GM13976 (cell line): ENCODE data around the gene FANCI.

Source experiments
- DNase-seq: peaks from one replicate; pipeline ENCODE4 v3.0.0; 2012; ENCODE audit warnings: low spot score
- in situ Hi-C: fragments of 300-500 bp; cut with MboI; formaldehyde crosslinking; loops from one replicate; pipeline ENCODE4 v1.12.0; 2022; ENCODE audit warnings: low sequenced_read_pairs, mixed read lengths, inconsistent platforms; ENCODE audit not compliant: unreplicated experiment
- TF ChIP-seq, protein P1 (sequence below): IDR thresholded peaks from 2 replicates; pipeline ENCODE4 v1.5.1; 2012; ENCODE audit warnings: borderline replicate concordance, mild to moderate bottlenecking; ENCODE audit not compliant: insufficient read depth; ENCODE audit errors: extremely low read depth, missing control alignments, control extremely low read depth

FANCI gene

GRCh38 chr15:89365462-89366065 is 121.8 kb downstream of the FANCI start:
- in situ Hi-C loops, result no loop called here

More at GRCh38 chr15:89365462-89366065, 121.8 kb downstream of the FANCI start:
- no peak for DNase-seq
- TF ChIP-seq, protein P1, sequence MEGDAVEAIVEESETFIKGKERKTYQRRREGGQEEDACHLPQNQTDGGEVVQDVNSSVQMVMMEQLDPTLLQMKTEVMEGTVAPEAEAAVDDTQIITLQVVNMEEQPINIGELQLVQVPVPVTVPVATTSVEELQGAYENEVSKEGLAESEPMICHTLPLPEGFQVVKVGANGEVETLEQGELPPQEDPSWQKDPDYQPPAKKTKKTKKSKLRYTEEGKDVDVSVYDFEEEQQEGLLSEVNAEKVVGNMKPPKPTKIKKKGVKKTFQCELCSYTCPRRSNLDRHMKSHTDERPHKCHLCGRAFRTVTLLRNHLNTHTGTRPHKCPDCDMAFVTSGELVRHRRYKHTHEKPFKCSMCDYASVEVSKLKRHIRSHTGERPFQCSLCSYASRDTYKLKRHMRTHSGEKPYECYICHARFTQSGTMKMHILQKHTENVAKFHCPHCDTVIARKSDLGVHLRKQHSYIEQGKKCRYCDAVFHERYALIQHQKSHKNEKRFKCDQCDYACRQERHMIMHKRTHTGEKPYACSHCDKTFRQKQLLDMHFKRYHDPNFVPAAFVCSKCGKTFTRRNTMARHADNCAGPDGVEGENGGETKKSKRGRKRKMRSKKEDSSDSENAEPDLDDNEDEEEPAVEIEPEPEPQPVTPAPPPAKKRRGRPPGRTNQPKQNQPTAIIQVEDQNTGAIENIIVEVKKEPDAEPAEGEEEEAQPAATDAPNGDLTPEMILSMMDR, result no peak
